ENCODE data around the gene SMO. TPM values are rescaled to one million over a fixed set of nuclear protein-coding genes. Genes with fewer than 3 reads are reported as not detected.

SMO gene
- total RNA-seq, 1 donor from 2014 or later, result 20.1 TPM

DNA sequence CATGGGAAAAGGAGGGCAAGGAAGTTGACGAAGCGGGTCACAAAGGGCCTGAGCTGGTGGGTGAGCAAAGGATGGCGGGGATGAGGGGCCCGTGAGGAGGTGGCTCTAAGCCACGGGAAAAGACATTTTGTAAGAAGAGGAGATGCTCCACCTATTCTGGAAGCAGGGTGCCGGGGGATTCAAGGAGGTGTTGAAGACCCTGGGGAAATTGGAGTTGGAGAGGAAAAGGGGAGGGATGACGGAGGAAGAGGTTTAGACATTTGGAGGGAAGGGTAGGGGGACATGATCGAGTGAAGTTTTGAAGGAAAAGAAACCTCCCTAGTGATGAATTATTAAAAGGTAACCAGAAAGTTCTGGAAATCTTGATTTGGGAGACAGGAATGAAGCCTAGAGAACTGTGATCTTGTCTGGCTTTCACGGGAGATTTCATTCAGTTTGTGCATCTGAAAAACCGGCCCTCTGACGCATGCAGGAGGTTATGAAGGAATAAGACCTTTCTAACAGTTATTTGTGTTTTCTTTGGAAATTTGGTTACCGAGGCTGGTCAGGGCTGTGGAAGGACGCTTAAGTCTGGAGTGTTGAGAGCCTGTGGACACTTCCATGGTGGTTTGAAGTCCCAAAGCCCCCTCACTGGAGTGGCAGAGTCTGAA is 1.4 kb downstream of the SMO start:
- H3K27me3 ChIP-seq (ENCODE audit: control insufficient read depth, insufficient read depth, low read length), result no peaks in the 10 kb centered on the region
- no peak for DNase-seq (ENCODE audit: low read depth)
- TF ChIP-seq, protein P1, sequence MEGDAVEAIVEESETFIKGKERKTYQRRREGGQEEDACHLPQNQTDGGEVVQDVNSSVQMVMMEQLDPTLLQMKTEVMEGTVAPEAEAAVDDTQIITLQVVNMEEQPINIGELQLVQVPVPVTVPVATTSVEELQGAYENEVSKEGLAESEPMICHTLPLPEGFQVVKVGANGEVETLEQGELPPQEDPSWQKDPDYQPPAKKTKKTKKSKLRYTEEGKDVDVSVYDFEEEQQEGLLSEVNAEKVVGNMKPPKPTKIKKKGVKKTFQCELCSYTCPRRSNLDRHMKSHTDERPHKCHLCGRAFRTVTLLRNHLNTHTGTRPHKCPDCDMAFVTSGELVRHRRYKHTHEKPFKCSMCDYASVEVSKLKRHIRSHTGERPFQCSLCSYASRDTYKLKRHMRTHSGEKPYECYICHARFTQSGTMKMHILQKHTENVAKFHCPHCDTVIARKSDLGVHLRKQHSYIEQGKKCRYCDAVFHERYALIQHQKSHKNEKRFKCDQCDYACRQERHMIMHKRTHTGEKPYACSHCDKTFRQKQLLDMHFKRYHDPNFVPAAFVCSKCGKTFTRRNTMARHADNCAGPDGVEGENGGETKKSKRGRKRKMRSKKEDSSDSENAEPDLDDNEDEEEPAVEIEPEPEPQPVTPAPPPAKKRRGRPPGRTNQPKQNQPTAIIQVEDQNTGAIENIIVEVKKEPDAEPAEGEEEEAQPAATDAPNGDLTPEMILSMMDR (IDR thresholded peaks at IDR 0.05; ENCODE audit: insufficient read depth, low read length, poor library complexity, severe bottlenecking), result no peak
- H3K36me3 ChIP-seq (ENCODE audit: control insufficient read depth, insufficient read depth, low read length), result no peaks in the 10 kb centered on the region
- peak overlapping the region; percentile 79 for H3K4me3 ChIP-seq (ENCODE audit: low read depth, low read length)

DNA sequence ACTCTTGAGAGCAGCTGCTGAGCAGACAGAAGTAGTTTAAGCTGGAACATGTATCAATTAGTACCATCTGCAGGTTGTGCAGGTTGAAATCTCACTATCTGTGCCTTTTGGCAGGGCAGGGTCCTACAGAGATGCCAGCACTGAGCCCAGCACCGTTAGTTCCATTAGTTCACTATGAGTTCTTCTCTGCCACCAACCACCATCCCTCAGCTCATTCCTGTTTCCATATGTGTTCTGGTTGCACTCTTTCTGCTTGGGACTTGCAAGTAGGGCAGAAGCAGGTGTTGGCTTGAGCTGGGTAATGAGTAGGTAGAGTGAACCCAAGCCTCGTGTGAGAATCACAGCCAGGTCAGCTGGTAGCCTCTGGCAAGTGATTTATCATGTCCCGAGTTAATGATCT is 2.8 kb downstream of the SMO start:
- no peaks in the 10 kb centered on the region for H3K27me3 ChIP-seq (ENCODE audit: control insufficient read depth, insufficient read depth, low read length)
- TF ChIP-seq, protein P1 (IDR thresholded peaks at IDR 0.05; ENCODE audit: insufficient read depth, low read length, poor library complexity, severe bottlenecking), result no peak
- no peak for DNase-seq (ENCODE audit: low read depth)

GRCh38 chr7:129193892-129194291 is 5.5 kb downstream of the SMO start:
- no peaks in the 10 kb centered on the region for H3K36me3 ChIP-seq (ENCODE audit: control insufficient read depth, insufficient read depth, low read length)
- no peak overlapping the region for H3K4me3 ChIP-seq (ENCODE audit: low read depth, low read length)
- DNase-seq (ENCODE audit: low read depth), result no peak
- TF ChIP-seq, protein P1 (IDR thresholded peaks at IDR 0.05; ENCODE audit: insufficient read depth, low read length, poor library complexity, severe bottlenecking), result no peak
- H3K27me3 ChIP-seq (ENCODE audit: control insufficient read depth, insufficient read depth, low read length), result no peaks in the 10 kb centered on the region

More for the DNA sequence above, 2.8 kb downstream of the SMO start:
- Histone ChIP-seq H3K36me3 (ENCODE audit: control insufficient read depth, insufficient read depth, low read length) (no peaks in the 10 kb centered on the region), H3K4me3 (ENCODE audit: low read depth, low read length) (no peak overlapping the region)

DNA sequence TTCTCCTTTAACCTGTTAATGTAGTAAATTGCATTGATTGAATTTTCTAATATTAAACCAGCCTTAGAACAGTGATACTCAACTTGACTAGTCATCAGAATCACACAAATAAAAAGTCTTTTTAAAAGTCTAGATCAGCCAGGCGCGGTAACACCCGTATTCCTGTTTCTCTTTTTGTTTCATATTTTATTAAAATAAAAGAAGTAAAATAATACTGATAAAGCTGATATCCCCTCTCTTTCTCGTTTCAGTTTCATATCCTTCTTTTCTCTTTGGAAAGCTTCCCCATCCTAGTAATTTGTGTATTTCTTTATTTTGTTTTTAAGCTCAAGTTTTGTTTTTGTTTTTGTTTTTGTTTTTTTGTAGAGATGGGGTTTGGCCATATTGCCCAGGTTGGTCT is 9.3 kb downstream of the SMO start:
- TF ChIP-seq, protein P1 (IDR thresholded peaks at IDR 0.05; ENCODE audit: insufficient read depth, low read length, poor library complexity, severe bottlenecking), result no peak
- Histone ChIP-seq H3K36me3 (ENCODE audit: control insufficient read depth, insufficient read depth, low read length) (no peaks in the 10 kb centered on the region), H3K4me3 (ENCODE audit: low read depth, low read length) (no peak overlapping the region), H3K27me3 (ENCODE audit: control insufficient read depth, insufficient read depth, low read length) (no peaks in the 10 kb centered on the region)
- DNase-seq (ENCODE audit: low read depth), result no peak

GRCh38 chr7:129199406-129199805 is 11.0 kb downstream of the SMO start:
- H3K36me3 ChIP-seq (ENCODE audit: control insufficient read depth, insufficient read depth, low read length), result no peaks in the 10 kb centered on the region
- no peaks in the 10 kb centered on the region for H3K27me3 ChIP-seq (ENCODE audit: control insufficient read depth, insufficient read depth, low read length)
- no peak overlapping the region for H3K4me3 ChIP-seq (ENCODE audit: low read depth, low read length)
- no peak for DNase-seq (ENCODE audit: low read depth)
- TF ChIP-seq, protein P1 (IDR thresholded peaks at IDR 0.05; ENCODE audit: insufficient read depth, low read length, poor library complexity, severe bottlenecking), result no peak

All from kidney epithelial cell (primary cell).